NT2/D1 (cell line): ENCODE data around the gene OGG1.
A peak's percentile ranks its signal among the peaks of the same experiment; 100 is the strongest.

Experiments used
- DNase-seq: peaks from one replicate; pipeline ENCODE4 v3.0.0-alpha.2; 2011; ENCODE audit warnings: low read depth, low spot score
- H3K27me3 ChIP-seq: 2 replicates; pipeline ENCODE4 v1.6.0; 2011; ENCODE audit warnings: mild to moderate bottlenecking; ENCODE audit not compliant: insufficient read length, insufficient read depth
- H3K36me3 ChIP-seq: 2 replicates; pipeline ENCODE4 v1.6.1; 2011; ENCODE audit warnings: mild to moderate bottlenecking, low read length, mixed read lengths; ENCODE audit not compliant: insufficient read depth, insufficient read length
- H3K4me1 ChIP-seq: 2 replicates; pipeline ENCODE4 v1.5.1; 2011; ENCODE audit not compliant: insufficient read depth, insufficient read length
- H3K4me3 ChIP-seq: 2 replicates; pipeline ENCODE4 v1.5.1; 2011; ENCODE audit warnings: low read depth; ENCODE audit not compliant: insufficient read length
- H3K9ac ChIP-seq: 2 replicates; pipeline ENCODE4 v1.6.0; 2011; ENCODE audit warnings: low read depth; ENCODE audit not compliant: insufficient read length
- H3K9me3 ChIP-seq: 2 replicates; pipeline ENCODE4 v1.5.1; 2011; ENCODE audit warnings: mild to moderate bottlenecking, low read length; ENCODE audit not compliant: insufficient read depth
- SUZ12 ChIP-seq: IDR thresholded peaks from 2 replicates; pipeline ENCODE4 v1.6.1; 2011; ENCODE audit not compliant: insufficient read length, insufficient read depth; ENCODE audit errors: extremely low read depth
- YY1 ChIP-seq: IDR thresholded peaks from 2 replicates; pipeline ENCODE4 v1.6.1; 2011; ENCODE audit not compliant: insufficient read length, insufficient read depth
- ZNF274 ChIP-seq: IDR thresholded peaks from 2 replicates; pipeline ENCODE4 v1.6.1; 2011; ENCODE audit warnings: mild to moderate bottlenecking, low read depth, low read length

Gene OGG1

DNA sequence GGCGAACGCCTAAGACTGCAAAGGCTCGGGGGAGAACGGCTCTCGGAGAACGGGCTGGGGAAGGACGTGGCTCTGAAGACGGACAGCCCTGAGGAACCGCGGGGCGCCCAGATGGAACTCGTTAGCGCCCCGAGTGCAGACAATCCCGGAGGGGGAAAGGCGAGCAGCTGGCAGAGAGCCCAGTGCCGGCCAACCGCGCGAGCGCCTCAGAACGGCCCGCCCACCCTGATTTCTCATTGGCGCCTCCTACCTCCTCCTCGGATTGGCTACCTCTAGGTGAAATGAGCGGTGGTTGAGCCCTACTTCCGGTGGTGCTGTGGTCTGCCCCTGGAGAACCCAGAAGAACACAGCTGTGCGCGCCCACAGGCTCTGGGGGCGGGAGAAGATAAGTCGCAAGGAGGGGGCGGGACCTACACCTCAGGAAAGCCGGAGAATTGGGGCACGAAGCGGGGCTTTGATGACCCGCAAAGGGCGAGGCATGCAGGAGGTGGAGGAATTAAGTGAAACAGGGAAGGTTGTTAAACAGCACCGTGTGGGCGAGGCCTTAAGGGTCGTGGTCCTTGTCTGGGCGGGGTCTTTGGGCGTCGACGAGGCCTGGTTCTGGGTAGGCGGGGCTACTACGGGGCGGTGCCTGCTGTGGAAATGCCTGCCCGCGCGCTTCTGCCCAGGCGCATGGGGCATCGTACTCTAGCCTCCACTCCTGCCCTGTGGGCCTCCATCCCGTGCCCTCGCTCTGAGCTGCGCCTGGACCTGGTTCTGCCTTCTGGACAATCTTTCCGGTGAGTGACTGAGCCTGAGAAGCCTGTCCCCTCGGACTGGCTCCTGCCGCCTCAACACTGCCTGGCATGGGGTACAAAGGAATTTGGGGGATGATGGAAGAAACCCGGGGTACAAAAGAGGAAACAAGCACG, at the start of gene OGG1:
OGG1 (plus strand) TSS at position 308 of the 911 bp plus-strand sequence; CDS start at position 643, 335 bp downstream.
- H3K36me3 ChIP-seq: peaks cover 74% of the 10 kb centered on the region
- H3K27me3 ChIP-seq: no peaks in the 10 kb centered on the region
- H3K9ac ChIP-seq: peak within 1 kb of the TSS; percentile 90
- TF ChIP-seq ZNF274 (no peak), YY1 (no peak), SUZ12 (no peak)
- H3K4me1 ChIP-seq: no peaks in the 10 kb centered on the region
- peak; percentile 97 for DNase-seq
- no peaks in the 10 kb centered on the region for H3K9me3 ChIP-seq
- peak within 1 kb of the TSS; percentile 88 for H3K4me3 ChIP-seq

DNA sequence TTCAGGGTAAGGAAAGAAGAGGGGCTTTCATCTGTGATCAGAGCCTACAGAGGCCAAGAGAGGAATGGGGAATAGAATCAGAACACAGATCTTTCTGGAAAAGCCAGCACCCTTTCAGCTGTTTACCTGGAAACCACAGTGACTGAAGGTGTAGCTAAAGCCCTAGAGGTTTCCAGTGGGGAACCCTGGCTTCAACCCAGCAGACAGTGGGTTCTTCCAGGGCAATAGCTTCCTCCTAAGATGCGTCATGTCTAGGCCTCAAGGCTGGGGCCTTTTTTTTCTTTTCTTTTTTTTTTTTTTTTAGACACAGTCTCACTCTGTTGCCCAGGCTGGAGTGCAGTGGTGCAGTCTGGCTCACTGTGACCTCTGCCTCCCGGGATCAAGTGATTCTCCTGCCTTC, 49.2 kb upstream of the OGG1 start:
- H3K9me3 ChIP-seq: no peaks in the 10 kb centered on the region
- H3K4me3 ChIP-seq: no peak overlapping the region
- TF ChIP-seq ZNF274 (no peak), SUZ12 (no peak), YY1 (no peak)
- H3K4me1 ChIP-seq: peaks cover 2% of the 10 kb centered on the region
- no peak overlapping the region for H3K9ac ChIP-seq
- peaks cover 42% of the 10 kb centered on the region for H3K36me3 ChIP-seq
- DNase-seq: no peak
- H3K27me3 ChIP-seq: peaks cover 18% of the 10 kb centered on the region

DNA sequence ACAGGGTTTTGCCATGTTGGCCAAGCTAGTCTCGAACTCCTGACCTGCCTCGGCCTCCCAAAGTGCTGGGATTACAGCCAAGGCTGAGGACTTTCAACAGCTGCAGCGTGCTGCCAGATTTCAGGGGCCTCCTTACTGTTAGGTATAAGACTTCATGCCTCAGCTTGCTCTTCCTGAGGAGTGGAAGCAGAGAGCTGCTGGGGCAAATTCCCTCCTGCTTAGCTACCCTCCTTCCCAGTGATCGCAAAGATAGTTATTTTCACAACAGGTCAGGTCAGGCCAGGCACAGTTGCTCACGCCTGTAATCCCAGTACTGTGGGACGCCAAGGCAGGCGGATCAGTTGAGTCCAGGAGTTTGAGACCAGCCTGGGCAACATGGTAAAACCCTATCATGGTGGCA, 48.7 kb upstream of the OGG1 start:
- no peak for TF ChIP-seq ZNF274
- no peak for TF ChIP-seq SUZ12
- no peak for TF ChIP-seq YY1
- H3K36me3 ChIP-seq: peaks cover 41% of the 10 kb centered on the region
- H3K9me3 ChIP-seq: no peaks in the 10 kb centered on the region

DNA sequence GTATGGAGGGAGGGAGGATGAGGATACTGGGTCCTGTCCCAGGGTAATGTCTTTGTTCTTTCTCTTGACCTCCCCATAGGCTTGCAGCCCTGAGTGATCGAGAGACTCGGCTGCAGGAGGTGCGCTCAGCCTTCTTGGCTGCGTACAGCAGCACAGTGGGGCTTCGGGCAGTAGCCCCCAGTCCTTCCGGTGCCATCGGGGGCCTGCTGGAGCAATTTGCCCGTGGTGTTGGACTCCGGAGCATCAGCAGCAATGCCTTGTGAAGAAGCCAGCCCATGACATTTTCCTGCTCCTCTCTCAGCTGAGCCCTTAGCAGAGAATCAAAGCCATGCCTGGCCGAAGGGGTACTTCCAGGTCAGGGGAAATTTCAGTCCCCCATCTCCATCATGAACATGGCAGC, 48.0 kb upstream of the OGG1 start:
- H3K9me3 ChIP-seq: no peaks in the 10 kb centered on the region
- no peak for TF ChIP-seq SUZ12
- no peak for TF ChIP-seq ZNF274
- TF ChIP-seq YY1: no peak
- no peak overlapping the region for H3K4me3 ChIP-seq
- H3K27me3 ChIP-seq: peaks cover 18% of the 10 kb centered on the region
- no peak for DNase-seq
- H3K36me3 ChIP-seq: peaks cover 41% of the 10 kb centered on the region
- H3K9ac ChIP-seq: no peak overlapping the region
- peaks cover 5% of the 10 kb centered on the region for H3K4me1 ChIP-seq

More for the DNA sequence above, 48.7 kb upstream of the OGG1 start:
- no peak overlapping the region for H3K9ac ChIP-seq
- peaks cover 18% of the 10 kb centered on the region for H3K27me3 ChIP-seq
- H3K4me3 ChIP-seq: no peak overlapping the region
- peaks cover 5% of the 10 kb centered on the region for H3K4me1 ChIP-seq
- DNase-seq: no peak

DNA sequence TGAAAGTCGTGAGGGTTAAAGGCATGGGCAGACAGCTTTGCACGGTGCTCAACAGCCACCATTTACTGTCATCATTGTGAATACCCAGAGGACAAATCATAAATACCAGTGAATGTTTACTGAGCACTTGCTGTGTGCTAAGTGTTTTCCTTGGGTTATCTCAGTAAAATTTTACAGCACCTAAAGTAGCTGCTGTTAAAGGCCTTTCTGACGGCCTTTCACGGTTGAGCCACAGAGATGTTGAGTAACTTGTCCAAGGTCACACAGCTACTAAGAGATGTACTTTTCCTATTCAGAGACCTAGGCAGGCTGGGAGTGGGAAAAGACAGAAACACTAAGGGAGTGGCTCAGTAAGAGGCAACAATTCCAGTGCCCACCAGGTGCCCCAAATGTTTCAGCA, 46.5 kb upstream of the OGG1 start:
- TF ChIP-seq YY1: no peak
- no peak for TF ChIP-seq ZNF274
- TF ChIP-seq SUZ12: no peak
- no peak for DNase-seq
- H3K36me3 ChIP-seq: peaks cover 28% of the 10 kb centered on the region
- peak overlapping the region; percentile 23 for H3K9ac ChIP-seq
- H3K27me3 ChIP-seq: peaks cover 18% of the 10 kb centered on the region
- H3K4me3 ChIP-seq: peak overlapping the region; percentile 1
- H3K4me1 ChIP-seq: peaks cover 5% of the 10 kb centered on the region
- no peaks in the 10 kb centered on the region for H3K9me3 ChIP-seq

DNA sequence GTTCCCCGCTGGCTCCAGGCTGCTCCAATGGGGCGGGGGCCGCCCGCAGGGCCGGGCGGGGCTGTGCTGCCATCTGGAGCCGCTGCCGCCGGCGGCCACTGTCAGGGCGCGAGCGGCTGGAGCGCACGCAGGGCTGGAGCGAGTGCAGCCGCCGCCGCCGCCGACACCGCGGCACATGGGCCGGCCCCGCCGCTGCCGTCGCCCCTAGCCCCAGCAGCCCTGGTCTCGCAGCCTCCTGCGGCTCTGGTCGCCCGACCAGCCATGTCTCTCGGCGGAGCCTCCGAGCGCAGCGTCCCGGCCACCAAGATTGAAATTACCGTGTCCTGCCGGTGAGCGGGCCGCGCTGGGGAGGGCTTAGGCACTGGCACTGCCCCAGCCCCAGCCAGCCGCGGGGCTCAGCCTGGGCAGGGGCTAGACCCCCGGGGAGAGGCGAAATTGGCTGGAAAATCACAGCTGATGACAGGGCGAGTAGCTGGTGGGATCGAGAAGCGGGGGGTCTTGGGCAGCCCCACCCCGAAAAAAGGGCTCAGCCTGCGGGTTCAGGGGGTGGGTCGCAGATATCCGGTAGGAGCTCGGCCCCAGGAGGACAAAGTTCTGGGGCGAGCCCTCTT, 45.9 kb upstream of the OGG1 start, which contains the start of gene CPNE9:
CPNE9 (plus strand) TSS at position 98 of the 611 bp plus-strand sequence; CDS start at position 262, 164 bp downstream.
- Histone ChIP-seq H3K9me3 (no peaks in the 10 kb centered on the region), H3K27me3 (peaks cover 18% of the 10 kb centered on the region), H3K36me3 (peaks cover 25% of the 10 kb centered on the region), H3K9ac (peak within 1 kb of the TSS; percentile 50), H3K4me1 (peaks cover 5% of the 10 kb centered on the region), H3K4me3 (peak within 1 kb of the TSS; percentile 46)
- TF ChIP-seq YY1: no peak
- TF ChIP-seq ZNF274: no peak
- TF ChIP-seq SUZ12: no peak
- no peak for DNase-seq
